HG02970 (cell line): ENCODE results near the gene ITGA11.

ENCODE experiments used
- ATAC-seq: cut with Tn5 transposase; IDR thresholded peaks from one replicate; pipeline ENCODE4 v1.9.1; 2021; ENCODE audit warnings: mild to moderate bottlenecking, moderate library complexity, moderate number of reproducible peaks; ENCODE audit not compliant: unreplicated experiment, low FRiP score

ITGA11 gene, protein sequence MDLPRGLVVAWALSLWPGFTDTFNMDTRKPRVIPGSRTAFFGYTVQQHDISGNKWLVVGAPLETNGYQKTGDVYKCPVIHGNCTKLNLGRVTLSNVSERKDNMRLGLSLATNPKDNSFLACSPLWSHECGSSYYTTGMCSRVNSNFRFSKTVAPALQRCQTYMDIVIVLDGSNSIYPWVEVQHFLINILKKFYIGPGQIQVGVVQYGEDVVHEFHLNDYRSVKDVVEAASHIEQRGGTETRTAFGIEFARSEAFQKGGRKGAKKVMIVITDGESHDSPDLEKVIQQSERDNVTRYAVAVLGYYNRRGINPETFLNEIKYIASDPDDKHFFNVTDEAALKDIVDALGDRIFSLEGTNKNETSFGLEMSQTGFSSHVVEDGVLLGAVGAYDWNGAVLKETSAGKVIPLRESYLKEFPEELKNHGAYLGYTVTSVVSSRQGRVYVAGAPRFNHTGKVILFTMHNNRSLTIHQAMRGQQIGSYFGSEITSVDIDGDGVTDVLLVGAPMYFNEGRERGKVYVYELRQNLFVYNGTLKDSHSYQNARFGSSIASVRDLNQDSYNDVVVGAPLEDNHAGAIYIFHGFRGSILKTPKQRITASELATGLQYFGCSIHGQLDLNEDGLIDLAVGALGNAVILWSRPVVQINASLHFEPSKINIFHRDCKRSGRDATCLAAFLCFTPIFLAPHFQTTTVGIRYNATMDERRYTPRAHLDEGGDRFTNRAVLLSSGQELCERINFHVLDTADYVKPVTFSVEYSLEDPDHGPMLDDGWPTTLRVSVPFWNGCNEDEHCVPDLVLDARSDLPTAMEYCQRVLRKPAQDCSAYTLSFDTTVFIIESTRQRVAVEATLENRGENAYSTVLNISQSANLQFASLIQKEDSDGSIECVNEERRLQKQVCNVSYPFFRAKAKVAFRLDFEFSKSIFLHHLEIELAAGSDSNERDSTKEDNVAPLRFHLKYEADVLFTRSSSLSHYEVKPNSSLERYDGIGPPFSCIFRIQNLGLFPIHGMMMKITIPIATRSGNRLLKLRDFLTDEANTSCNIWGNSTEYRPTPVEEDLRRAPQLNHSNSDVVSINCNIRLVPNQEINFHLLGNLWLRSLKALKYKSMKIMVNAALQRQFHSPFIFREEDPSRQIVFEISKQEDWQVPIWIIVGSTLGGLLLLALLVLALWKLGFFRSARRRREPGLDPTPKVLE

GRCh38 chr15:68431792-68432401 lies at the start of gene ITGA11:
Gene ITGA11, minus strand, starts transcription at chr15:68432163. Its CDS starts 97 bp downstream, at chr15:68432066.
- no peak for ATAC-seq

DNA sequence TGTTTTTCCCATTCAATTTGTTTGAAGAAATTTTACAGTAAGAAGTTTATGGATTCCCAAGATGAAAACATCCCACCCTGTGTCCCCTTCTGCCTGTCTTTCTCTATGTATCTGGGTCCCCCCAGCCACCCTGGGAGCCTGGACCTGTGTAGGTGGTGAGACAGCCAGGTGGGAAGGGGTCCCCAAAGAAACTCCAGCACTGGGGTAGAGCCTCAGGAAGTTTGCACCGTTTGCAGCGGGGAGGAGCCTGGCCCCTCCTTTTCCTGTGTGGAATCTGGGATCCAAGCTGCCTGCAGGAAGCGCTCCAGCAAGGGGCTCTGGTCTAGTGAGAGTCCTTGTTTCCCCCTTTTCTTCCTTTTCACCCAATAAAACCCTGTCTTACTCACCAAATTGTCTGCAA lies 49.4 kb upstream of the ITGA11 start:
- no peak for ATAC-seq

GRCh38 chr15:68480296-68480695 lies 48.3 kb upstream of the ITGA11 start:
- no peak for ATAC-seq

DNA sequence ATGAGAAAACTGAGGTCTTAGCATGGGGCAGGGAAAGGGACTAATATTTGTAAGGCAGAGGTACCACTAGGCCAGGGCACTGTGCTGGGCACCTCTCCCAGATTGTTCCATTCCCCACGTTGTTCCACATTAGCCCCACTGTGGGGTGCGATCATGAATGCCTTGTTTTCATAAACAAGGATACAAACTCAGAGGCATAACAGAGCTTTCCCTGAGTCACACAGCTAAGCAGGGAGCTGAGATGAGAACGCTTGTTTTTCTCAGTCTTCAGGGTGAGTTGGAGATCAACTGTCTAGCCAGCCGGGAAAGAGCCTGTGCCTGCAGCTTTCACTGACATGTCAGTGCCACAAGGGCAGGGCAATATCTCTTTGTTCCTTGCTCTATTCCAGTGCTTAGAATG lies 47.9 kb upstream of the ITGA11 start:
- ATAC-seq = no peak

- no peak for ATAC-seq
These were observed 47.4 kb upstream of the ITGA11 start for GRCh38 chr15:68479406-68479805.

GRCh38 chr15:68478853-68479252 lies 46.9 kb upstream of the ITGA11 start:
- ATAC-seq = no peak

GRCh38 chr15:68475449-68475848 lies 43.5 kb upstream of the ITGA11 start:
- no peak for ATAC-seq

- no peak for ATAC-seq
These were observed 39.6 kb upstream of the ITGA11 start for GRCh38 chr15:68471541-68471940.

DNA sequence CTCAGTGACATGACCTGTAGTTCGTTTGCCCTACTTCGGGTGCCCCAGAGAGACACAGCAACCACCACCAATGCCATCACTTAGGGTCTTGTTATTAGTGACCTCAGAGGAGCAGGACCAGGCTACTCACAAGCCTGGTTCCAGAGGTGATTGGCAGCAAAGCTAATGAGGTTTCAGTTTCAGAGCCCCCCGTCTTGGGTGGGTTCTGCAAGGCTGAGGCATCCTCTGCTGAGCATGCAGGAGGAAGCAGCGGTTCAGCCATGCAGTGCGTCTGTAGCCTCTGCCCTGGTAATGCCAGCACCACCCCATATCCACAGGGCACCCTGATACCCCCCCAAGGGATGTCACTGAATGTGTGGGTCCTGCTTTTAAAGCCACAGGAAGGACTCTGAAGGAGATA lies 39.0 kb upstream of the ITGA11 start:
- ATAC-seq = no peak

DNA sequence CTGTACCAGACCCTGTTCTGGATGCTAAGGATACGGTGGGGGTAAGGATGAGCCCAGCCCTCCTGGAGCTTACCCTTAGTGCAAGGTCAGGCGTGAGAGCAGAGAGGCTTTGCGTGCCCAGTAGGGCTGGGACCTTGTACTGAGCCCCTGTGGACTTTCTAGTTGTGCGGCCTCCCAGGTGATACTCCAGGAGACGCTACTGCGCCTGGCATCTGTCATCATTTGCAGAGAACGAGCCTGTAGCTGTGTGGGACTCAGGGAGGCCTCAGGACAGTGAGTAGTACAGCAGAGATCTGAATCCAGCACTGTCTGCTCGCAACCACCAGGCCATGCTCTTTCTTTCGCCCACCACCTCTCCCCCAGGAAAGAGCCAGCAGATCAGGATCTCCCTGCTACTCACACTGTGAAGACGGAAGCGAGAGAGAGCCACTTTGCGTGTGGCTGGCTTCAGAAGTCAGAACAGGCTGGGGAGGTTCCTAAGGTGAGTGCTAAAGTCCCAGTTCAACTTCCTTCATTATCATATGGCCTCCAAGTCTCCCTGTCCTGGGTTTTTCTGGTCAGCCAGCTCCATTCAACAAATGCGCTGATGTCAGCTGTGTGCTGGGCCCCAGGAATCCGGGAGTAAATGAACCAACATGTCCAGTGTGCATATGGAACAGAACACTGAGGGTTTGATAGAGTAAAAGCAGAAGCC lies 38.2 kb upstream of the ITGA11 start:
- no peak for ATAC-seq

DNA sequence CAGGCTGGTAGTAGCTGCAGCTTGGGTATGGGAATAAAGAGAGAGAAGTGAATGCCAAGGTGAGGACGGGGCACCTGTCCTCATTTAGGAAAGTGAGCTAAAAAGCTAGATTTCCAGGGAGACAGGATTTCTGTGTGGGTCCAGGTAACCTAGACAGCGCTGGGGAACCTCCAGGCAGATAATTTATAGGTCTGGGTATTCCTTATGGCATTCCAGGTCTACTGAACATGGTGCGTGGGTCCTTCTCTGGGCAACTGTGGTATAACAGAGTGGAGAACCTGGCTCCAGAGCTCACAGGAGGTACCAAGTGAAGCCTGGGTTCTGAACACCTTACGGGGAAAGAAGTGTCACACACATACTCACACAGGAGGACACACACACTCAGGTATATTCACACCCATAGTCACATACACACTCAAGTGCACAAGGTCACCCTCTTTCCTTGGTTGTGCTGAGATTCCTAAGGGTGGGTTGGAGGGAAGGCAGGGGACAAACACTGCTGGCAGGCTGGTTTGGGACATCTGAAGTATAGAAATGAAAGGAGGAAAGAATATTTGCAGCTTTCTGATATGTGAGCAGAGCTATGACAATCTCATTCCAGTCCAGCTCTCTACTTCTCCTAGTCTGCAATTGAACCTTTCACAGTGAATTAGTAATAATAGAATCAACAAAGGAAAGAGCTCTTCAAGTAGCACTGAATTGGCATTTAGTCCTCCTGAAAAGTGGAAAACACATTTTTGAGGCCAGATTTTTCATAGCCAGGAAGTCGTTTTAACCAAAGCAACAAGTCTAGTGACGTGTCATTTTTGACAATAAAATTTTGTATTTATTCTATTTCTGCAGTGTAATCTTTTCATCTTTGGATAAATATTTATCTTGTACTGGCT lies 37.4 kb upstream of the ITGA11 start:
- ATAC-seq = no peak

DNA sequence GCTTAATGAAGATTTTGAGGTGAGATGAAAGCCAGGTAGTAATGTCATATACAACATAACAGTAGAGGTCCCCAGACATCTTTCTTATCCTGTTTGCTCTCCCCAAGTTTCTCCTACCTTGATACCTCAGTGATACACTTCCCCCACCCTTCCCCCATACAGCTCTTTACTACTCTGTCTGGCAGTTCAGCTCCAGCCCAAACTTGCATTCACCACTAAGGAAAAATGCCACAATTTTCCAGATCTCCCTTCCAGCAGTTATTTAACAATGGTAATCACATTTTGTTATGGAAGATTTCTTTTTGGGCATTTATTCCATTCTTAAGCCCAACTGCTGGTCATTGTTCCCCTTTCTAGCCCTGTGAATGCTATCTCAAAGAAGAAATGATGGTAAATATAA lies 34.9 kb upstream of the ITGA11 start:
- ATAC-seq = no peak

DNA sequence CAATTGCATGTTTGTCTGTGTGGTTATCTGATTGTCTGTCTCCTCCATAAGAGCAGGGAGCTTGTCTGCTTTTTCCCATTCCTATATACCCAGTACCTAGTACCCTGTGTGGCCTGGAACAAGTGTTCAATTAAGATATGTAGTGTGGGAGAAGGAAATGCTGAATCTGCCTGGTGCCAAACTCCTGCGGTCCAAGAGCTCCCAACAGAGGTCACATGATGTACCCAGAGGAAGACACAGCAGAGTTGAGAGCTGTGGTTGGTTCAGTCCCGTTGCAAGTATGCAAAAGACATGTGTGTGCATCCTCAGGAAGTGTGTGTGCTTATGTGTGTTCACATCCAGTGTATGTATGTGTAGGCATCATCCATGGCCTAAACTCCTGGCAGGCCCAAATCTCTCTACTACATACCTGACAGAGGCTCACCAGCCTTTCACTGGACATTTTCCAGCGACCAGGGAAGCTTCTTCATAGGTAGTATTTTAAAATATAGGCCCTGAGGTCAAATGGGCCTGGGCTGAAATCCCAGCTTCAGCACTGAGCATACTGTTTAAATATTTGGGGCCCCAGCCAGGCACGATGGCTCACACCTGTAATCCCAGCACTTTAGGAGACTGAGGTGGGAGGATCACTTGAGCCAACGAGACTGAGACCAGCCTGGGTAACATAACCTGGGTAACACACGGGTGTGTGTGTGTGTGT lies 34.0 kb upstream of the ITGA11 start:
- ATAC-seq = no peak

GRCh38 chr15:68464448-68465090 lies 32.6 kb upstream of the ITGA11 start:
- ATAC-seq = no peak

DNA sequence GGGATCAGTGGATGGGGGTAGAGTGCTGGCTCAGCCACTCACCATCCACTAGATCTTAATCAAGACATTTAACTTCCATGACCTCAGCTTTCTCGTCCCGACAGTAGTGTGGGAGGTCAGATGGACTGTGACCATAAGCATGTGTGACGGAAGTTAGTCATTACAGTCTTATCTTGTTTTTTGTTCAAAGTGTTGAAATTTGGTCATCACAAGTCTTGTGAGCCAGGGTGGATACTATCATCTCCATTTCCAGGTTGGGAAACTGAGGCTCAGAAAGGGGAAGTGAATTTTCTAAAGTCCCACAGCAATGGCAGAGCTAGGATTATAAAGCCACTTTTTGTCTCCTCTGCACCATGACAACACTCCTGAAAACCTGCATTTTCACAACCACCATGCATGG lies 32.0 kb upstream of the ITGA11 start:
- no peak for ATAC-seq

GRCh38 chr15:68463444-68463843 lies 31.5 kb upstream of the ITGA11 start:
- ATAC-seq = no peak

DNA sequence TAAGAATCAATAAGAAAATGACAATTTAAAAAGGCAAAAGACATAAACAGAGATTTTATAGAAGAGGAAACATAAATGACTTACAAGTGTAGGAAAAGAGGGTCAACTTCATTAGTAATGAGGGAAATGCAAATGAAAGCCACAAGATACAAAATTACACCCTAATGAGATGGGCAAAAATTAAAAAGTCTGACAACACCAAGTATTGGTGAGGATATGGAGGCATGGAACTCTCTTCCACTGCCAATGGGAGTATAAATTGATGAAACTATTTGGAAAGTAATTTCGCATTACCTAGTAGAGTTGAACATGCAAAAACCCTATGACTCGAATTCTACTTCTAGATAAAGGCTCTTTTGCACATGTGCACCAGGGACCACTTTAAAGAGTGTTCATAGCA lies 28.2 kb upstream of the ITGA11 start:
- ATAC-seq = no peak

DNA sequence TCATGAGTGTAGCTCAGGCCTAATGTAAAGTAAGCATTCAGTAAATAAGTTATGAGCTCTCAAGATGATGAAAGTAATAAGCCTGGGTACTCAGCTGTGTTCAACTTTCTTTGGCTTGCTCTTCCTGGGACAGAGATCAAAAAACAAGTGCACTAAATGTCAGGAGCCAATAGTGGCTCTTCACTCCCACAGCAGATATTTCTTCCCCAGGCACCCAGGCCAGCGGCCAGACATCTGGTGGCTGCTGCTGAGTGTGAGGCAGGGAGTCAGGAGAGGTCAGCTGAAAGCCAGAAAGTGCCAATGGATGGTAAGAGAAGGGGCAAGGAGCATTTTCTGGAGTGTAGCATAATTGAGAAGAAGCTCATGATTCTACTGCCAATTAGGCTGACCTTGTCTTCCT lies 18.2 kb upstream of the ITGA11 start:
- no peak for ATAC-seq
